NCI-H1105 (cell line): ENCODE results near the gene CD4.
A peak's percentile ranks its signal among the peaks of the same experiment; 100 is the strongest.
"Not testable (repeated sequence)": the region's sequence is repeated elsewhere in the genome, so short reads cannot be mapped to it uniquely, and the experiment has no call there.

Experiments used
- DNase-seq: peaks from one replicate; lab custom pipeline; 2025; lab: John Stamatoyannopoulos, UW

CD4 gene

GRCh38 chr12:6788972-6789924 is at the start of gene CD4:
Gene CD4, plus strand, starts transcription at chr12:6789528. Its CDS starts 10,611 bp downstream, at chr12:6800139.
- no peak for DNase-seq

DNA sequence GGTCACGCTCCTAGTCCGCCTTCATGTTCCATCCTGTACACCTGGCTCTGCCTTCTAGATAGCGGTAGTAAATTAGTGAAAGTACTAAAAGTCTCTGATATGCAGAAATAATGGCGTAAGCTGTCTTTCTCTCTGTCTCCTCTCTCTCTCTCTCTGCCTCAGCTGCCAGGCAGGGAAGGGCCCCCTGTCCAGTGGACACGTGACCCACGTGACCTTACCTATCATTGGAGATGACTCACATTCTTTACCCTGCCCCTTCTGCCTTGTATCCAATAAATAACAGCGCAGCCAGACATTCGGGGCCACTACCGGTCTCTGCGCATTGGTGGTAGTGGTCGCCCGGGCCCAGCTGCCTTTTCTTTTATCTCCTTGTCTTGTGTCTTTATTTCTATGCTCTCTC is 47.2 kb upstream of the CD4 start:
- not testable (repeated sequence) for DNase-seq

GRCh38 chr12:6742834-6743233 is 46.5 kb upstream of the CD4 start:
- DNase-seq, result no peak

DNA sequence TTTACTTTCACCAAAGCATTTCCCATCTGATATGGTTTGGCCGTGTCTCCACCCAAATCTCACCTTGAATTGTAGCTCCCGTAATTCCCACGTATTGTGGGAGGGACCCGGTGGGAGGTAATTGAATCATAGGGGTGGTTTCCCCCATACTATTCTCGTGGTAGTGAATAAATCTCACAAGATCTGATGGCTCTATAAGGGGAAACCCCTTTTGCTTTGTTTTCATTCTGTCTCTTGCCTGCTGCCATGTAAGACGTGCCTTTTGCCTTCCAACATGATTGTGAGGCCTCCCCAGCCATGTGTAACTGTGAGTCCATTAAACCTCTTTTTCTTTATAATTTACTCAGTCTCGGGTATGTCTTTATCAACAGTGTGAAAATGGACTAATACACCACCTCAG is 46.0 kb upstream of the CD4 start:
- DNase-seq, result not testable (repeated sequence)

GRCh38 chr12:6745741-6746525 is 43.4 kb upstream of the CD4 start:
- no peak for DNase-seq

DNA sequence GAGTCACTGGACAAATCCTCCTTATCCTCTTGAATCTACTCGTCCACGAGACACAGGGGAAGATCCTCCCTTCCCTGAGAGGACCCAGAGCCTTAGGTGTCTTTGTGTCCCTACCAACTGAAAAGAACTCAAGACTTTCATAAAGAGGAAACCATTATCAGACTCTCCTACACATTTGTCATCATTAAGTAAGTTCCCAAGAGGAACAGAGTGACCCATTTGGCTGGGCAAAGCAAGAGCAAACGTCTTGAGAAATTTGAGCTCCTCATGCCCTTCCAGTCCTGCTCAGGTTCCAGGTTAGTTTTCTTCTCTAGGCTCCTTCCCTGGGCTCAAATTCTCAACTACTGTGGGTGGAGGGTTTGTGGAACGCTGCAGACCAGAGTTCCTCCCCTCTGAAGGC is 42.1 kb upstream of the CD4 start:
- no peak for DNase-seq

GRCh38 chr12:6748761-6749160 is 40.6 kb upstream of the CD4 start:
- no peak for DNase-seq

DNA sequence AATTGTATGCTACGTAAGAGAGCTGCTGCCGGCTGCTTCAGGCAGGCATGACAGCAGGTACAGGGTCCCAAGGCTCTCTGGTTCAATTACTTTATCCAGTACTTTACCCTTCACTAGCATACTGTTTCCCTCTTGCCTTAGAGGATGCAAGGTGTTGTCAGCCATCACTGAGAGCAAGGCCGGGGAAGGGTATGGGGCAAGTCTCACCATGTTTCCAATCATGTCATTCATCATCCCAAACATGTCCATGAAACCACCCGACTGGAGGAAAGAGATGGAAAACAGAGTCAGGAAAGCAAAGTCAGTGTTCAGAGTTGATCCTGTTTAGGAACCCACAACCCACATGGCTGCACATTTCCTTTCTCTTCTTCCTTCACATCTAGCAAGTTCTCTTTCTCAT is 38.8 kb upstream of the CD4 start:
- no peak for DNase-seq

DNA sequence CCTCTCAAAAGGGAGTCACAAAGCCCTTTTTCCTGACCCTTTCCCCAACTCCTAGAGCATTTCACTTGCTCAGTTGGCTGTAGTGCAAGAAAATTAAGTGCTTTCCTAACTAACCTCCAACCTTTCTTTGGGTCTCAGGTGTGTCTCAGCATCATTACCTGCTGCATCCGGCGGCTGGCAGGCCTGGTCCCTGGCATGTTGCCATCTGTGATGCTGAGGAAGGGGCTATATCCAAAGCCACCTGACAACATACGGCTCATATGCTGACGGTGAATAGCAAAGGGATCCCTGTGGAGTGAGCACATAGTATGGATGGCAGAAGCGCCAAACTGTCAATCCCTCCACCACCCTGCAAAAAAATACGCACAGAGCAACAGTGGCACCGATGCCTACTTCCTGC is 37.6 kb upstream of the CD4 start:
- DNase-seq, result no peak

DNA sequence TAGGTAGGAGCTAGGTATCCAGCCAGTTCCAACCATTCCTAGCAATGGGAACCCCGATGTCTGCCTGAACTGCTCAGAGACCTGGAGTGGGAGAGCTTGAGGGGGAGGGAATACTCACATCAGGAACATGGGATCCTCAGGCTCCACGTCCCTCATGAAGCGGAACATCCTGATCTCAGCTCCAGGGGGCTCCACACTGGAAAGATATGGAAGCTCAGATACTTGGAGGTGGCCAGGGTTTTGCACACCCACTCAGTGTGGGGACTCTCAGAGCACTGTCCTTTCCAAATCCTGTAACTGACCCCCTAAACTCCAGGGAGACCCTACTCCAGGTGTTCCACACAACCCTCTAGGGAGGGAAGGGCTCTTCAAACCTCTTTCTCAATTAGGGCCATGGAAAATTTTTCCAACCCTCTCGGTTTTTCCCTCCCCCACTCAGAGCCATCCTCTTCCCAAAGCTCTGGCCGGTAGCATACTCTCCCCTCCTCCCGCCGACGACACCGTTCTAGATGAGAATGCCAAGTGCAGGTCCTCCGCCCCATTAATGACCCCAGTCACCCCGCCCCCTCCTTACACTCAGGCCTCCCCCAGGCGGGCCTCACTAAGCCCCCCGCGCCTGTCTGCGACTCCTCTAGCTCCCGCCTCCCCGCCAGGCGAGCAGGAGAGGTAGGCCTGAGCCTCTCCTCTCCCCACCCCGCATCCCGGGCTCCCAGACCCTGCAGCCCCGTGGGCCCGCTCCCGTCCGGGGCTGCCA is 37.0 kb upstream of the CD4 start:
- DNase-seq, result peak; percentile 62

DNA sequence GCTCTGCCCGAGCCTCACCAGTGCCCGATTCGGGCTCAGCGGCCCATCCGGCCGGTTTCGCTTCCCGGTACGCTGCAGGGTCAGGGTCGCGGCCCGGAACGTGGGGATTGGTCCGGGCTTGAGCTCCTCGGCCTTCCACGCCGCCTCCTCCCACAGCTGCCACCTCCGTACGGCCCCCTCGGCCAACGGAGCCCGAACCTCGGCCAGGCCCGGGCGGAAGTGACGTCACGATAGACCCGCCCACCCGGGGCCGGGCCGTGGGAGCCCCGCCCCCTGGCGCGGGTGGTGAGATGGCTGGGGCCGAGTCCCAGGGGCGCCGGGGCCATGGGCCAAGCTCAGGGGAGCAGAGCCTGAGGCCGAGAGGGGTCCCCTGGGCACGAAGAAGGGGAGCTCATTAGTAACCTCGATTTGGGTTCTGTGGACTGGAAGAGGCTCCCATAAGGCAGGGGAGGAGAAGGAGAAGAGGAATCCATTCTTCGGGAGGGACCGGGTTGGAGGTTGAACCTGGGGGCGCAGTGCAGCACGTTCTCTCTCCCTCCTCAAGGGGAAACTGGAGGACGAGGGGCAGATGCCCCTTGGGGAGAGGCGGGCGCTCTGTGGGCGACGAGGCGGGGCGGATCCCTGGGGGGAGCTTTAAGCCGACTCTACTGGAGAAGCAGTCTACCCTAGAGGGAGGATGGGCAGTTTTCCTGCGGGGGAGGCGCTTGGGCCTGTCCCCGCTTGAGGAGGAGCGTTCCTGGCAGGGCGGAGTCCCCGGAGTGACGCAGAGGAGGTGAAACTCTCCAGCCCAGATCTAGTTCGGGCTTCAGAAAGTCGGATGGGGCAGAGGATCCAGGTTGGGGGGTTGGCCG is 36.2 kb upstream of the CD4 start, which contains the start of gene MLF2:
Gene MLF2, minus strand, starts transcription at position 221 of the 851 bp plus-strand sequence. CDS start 807 bp downstream, outside the sequence.
- DNase-seq, result peak; percentile 96

DNA sequence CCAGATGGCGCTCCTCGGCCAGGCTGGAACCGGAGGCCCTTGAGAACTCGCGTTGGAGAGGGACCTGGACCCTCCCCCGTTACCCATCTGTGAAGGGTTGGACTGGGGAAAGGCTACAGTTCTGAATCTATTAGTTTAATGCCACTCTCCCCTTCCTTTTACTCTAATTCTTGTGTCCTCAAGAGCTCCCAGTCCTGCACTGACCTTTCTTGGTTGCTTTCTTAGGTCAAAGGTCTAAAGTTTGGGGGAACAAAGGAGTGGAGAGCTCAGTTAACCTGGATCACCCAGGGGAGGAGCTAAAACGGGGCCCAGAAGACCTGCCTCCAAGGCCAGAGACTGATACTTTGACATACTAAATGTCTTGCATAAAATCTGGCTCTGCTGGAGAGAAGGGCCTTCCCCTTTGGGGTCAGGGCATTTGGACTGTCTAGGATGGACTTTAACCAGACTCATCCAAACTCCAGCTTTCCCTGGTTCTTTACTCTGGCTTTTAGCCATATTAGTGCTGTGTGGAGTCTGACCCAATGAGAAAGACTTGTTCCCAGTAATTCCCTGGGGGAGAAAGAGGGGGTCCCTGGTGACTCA is 35.5 kb upstream of the CD4 start:
- no peak for DNase-seq

GRCh38 chr12:6754411-6754810 is 34.9 kb upstream of the CD4 start:
- no peak for DNase-seq

GRCh38 chr12:6757028-6757690 is 32.2 kb upstream of the CD4 start:
- DNase-seq, result no peak

DNA sequence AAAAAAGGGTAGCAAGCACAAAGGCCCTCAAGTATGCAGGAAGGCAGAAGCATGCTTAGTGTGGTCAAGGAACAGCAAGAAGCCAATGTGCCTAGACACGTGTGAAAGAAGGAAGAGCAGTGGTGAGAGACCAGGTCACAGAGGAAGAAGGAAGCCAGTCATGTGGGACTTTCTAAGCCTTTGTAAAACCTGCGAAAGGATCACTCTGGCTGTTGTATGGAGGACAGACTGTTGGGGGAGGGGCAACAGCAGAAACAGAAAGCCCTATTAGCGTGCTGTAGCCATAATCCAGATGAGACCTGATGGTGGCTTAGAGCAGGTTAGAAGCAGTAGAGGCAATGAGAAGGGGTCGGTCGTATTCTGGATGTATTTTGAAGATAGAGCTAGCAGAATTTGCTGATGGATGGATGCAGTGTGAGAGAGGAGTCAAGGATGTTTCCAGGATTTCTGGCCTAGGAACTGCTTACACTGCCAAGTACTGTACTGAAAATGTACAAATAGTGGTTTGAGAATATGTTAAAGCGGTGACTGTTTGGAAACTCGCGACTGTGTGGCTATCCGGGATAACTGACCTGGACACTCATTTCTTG is 30.7 kb upstream of the CD4 start:
- no peak for DNase-seq

GRCh38 chr12:6759741-6760140 is 29.6 kb upstream of the CD4 start:
- no peak for DNase-seq

GRCh38 chr12:6763380-6763779 is 25.9 kb upstream of the CD4 start:
- DNase-seq, result no peak

- DNase-seq, result peak; percentile 100
These were observed 25.1 kb upstream of the CD4 start for GRCh38 chr12:6764011-6764828.

GRCh38 chr12:6765048-6765633 is 24.2 kb upstream of the CD4 start:
- peak; percentile 73 for DNase-seq
